Occipital lobe (tissue), 2 donors: ENCODE results near the gene NUP153. TPM values are rescaled to one million over a fixed set of nuclear protein-coding genes. Genes with fewer than 3 reads are reported as not detected.
"Not testable (repeated sequence)": the region's sequence is repeated elsewhere in the genome, so short reads cannot be mapped to it uniquely, and the experiment has no call there.

Experiments used
- DNase-seq: peaks from one replicate; lab custom pipeline; 2025; lab: John Stamatoyannopoulos, UW
- total RNA-seq: library from RNA; depleted of rRNA; stranded (reverse); fragments of >200 nt; gene quantifications from one replicate; pipeline ENCODE4 v1.2.3, GENCODE V29; 2014

The NUP153 gene
- total RNA-seq, 1 donor from 2014 or later: 51.8 TPM

GRCh38 chr6:17606606-17607005 is 100.1 kb downstream of the NUP153 start:
- DNase-seq: no peak

- no peak for DNase-seq
Observed at GRCh38 chr6:17602888-17603287, 103.8 kb downstream of the NUP153 start.

DNA sequence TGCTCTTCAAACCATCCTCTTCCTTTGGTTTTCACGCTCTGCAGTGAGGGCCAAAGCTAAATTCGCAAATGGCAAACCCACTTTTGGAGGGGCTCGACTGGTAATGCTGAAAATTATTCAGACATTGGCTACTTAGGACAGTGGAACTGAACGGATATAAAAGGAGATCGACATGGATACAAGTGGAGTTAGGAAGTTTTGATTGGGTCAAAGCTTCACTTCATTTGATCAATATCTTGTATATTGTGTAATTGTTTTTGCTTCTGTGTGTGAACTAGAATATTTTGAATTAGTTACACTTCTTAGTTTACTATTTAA is 105.4 kb downstream of the NUP153 start:
- no peak for DNase-seq

DNA sequence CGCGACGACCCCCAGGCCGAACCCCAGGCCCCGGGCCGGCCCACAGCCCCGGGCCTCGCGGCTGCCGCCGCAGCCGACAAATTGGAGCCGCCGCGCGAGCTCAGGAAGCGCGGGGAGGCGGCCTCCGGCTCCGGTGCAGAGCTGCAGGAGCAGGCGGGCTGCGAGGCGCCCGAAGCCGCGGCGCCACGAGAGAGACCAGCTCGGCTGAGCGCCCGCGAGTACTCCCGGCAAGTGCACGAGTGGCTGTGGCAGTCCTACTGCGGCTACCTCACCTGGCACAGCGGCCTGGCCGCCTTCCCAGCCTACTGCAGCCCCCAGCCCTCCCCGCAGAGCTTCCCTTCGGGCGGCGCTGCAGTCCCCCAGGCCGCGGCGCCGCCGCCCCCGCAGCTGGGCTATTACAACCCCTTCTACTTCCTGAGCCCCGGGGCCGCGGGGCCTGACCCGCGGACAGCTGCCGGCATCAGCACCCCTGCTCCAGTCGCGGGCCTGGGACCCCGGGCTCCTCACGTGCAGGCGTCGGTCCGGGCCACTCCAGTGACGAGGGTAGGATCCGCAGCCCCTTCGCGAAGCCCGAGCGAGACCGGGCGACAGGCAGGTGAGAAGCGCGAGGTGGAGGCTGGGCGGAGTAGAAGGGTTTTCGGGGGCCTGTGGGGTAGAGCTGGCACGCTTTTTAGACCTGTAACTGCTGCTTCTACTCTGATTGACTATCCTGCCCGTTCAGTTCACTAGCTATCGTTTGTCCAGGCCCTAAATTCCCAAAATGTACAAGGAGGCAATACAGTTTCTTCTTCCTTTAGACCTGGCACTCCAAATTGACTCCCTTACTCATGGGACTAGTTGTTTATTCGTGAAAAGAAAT is 106.0 kb downstream of the NUP153 start:
- DNase-seq: no peak

DNA sequence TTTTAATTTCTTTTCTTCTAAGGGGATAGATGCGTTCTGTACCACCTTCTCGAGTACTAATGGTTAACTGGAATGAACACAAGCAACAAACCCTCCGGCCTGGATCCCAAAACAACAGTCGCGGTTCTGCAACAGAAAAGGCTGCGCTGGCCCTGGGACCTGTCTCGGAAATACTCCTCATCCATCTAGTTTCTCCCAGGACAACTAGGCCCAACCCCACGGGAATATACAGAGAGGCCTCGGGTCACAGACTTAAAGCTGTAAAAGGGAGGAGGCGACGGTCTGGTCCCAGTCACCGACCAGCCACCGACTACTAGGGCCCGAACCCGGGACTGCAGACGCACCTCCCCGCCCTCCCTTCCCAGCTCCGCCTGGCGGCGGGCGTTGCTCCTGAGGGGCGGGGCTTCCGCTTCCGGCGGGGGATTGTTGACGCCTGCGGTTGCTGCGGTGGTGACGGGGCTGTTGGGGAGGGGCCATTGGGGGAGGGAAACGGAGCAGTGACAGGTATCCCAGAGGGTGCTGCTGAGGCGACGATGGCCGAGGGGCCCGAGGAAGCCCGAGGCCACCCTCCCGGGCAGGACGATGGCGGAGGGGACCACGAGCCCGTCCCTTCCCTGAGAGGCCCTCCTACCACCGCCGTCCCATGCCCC is 106.7 kb downstream of the NUP153 start, which contains the start of gene FAM8A1:
Gene FAM8A1 (plus strand): TSS at position 426 of the 650 bp plus-strand sequence. CDS start 108 bp downstream, at position 534.
- peak; percentile 94 for DNase-seq

- no peak for DNase-seq
Observed at GRCh38 chr6:17596085-17596484, 110.6 kb downstream of the NUP153 start.

DNA sequence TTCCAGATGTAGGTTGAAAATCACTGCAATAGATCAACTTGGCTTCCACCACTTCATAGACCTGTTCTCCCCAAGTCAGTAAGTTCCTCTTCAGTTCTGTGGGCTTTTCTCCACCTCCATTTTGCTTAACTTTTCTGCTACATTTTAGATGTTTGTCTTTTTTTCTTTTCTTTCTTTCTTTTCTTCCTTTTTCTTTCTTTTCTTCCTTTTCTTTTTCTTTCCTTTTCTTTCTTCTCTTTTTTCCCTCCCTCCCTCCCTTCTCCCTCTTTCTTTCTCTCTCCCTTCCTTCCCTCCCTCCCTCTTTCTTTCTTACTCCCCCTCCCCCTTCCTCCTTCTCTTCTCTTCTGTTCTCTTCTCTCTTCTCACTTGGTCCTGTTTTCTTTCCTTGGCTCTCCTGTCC is 113.5 kb downstream of the NUP153 start:
- DNase-seq: no peak

- no peak for DNase-seq
Observed at GRCh38 chr6:17591287-17591686, 115.4 kb downstream of the NUP153 start.

GRCh38 chr6:17589406-17590096 is 117.2 kb downstream of the NUP153 start:
- DNase-seq: no peak

DNA sequence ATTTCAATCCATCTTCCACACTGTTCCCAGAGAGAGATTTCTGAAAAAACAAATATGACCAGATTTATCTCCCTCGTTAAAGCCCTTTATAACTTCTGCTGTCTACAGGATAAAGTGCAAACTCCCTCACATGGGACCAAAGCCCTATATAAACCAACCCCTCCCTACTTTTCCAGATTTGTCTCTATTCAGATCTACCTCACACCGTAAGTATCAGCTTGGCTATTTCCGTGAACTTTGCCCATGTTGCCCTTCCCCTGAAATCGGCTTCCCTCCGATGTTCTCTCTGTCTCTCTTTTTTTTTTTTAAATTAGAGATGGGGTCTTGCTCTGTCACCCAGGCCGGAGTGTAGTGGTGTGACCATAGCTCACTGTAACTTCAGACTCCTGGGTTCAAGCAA is 118.7 kb downstream of the NUP153 start:
- no peak for DNase-seq

- DNase-seq: not testable (repeated sequence)
Observed at GRCh38 chr6:17586623-17587022, 120.1 kb downstream of the NUP153 start.

DNA sequence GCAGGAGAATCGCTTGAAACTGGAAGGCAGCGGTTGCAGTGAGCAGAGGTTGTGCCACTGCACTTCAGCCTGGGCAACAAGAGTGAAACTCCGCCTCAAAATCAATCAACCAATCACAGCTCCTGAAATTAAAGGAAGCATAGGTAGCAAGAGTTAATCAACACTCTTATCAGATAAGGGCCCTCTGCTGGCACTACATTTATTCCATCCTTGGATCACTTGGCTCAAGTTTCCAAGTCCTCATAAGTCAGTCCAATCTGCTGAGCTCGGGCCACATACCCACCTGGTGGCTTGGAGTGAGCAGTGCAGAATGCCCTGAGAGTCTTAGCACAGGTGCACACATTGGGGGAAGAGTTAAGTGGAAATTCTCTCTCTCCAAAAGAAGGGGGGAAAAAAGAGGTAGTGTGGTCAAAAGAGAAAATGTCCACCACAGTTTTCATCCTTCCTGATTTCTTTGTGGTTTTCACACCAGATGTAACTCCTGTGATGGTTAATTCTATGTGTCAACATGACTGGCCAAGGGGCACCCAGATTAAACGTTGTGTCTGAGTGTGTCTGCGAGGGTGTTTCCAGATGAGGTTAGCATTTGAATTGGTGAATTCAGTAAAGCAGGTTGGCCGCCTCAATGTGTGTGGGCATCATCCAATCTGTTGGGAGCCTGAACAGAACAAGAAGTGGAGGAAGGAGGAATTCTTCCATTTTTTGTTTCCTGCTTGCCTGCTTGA is 120.8 kb downstream of the NUP153 start:
- no peak for DNase-seq

DNA sequence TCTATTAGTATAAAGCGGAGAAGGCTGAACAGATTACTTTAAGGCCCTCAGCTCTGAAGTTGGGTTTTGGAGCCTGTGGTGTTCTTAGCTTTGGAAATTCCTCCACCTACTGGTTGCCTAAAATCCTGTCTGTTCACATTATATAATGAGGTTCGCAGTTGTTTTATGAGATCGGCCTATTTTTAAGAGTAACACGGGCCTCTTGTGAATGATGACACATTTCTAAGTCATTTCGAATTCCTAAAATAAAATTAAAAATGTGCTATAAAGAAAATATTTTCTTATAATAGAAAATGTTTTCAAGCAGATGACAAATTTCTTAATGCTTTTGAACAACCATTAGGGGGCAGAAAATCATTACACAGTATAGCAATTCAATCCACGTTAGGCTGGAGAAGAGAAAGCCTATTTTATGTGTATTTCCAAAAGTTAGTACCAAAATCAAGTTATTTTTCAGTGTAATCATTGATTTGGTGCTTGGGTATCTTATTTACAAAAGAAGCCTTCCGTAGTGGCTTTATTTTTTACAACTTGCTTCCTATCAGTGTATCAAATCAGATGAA is 122.4 kb downstream of the NUP153 start:
- DNase-seq: no peak

GRCh38 chr6:17583811-17584210 is 122.9 kb downstream of the NUP153 start:
- no peak for DNase-seq

- DNase-seq: not testable (repeated sequence)
Observed at GRCh38 chr6:17581282-17581681, 125.4 kb downstream of the NUP153 start.

DNA sequence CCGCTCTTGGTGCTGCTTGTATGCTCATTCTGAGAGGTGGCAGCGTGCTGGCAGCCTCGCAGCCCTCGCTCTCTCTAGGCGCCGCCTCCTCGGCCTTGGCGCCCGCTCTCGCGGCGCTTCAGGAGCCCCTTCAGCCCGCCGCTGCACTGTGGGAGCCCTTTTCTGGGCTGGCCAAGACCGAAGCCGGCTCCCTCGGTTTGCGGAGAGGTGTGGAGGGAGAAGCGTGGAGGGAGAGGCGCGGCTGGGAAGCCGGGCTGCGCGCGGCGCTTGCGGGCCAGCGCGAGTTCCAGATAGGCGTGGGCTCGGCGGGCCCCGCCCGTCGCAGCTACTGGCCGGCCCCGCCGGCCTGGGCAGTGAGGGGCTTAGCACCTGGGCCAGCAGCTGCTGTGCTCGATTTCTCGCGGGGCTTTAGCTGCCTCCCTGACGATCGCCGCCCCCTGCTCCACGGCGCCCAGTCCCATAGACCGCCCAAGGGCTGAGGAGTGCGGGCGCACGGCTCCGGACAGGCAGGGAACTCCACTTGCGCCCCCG is 126.1 kb downstream of the NUP153 start:
- DNase-seq: peak; percentile 39

DNA sequence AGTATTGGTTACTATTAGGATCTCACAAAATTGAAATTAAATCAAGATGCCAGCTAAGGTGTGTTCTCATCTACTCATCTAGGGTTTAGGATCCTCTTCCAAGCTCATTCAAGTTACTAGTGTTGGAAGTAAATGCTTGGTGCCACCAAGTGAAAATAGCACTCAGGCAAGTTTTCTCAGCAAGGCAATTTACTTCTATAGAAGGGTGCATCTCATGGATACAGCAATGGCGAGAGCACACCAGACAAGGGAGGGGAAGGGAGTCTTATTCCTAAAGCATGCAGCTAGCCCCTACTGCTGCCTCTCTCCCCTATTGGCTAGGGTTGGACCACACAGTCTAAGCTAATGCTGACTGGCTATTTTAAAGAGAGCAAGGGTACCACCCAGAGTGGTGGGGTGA is 129.7 kb downstream of the NUP153 start:
- no peak for DNase-seq

DNA sequence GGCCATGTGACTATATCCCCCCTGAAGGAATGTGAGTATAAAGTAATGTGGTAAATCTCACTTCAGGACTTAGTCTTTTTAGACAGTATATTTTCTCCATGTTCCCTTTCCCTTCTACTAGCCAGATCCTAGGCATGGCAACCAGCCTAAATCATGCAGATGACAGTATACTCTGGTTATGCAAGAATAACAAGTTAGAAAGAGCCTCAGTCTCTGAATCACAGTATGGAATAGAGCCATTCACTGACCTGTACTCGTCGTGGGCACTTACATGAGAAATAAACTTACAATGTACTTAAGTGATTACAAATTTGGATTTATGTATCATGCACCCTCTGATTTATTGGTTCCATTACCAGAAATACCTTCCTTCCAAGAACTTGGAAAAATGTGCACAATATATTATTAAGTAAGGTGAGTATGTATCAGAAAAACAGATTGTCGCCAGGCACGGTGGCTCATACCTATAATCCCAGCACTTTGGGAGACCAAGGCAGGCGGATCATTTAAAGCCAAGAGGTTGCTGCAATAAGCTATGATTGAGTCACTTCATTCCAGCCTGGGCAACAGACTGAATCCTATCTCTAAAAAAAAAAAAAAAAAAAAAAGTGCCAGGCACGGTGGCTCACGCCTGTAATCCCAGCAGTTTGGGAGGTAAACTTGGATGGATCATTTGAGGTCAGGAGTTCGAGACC is 131.7 kb downstream of the NUP153 start:
- DNase-seq: no peak

- no peak for DNase-seq
Observed at GRCh38 chr6:17565399-17565798, 141.3 kb downstream of the NUP153 start.
